Fibroblast of skin of scalp (primary cell): ENCODE data around the gene MAPK1IP1L. TPM values are rescaled to one million over a fixed set of nuclear protein-coding genes. Genes with fewer than 3 reads are reported as not detected.
A peak's percentile ranks its signal among the peaks of the same experiment; 100 is the strongest.
"Not testable (repeated sequence)": the region's sequence is repeated elsewhere in the genome, so short reads cannot be mapped to it uniquely, and the experiment has no call there.

Experiments
- DNase-seq: peaks from one replicate; pipeline ENCODE4 v3.0.0-alpha.2; 2013
- polyA plus RNA-seq, 2 experiments: library from polyadenylated mRNA; unstranded; fragments of 120-200 nt; gene quantifications; one replicate each; pipeline ENCODE4 v1.2.1, GENCODE V29; 2013; ENCODE audit not compliant: insufficient read length in 2 of 2

MAPK1IP1L gene
- polyA plus RNA-seq (2013, experiment 1 of 2; ENCODE audit: insufficient read length), result 86.7 TPM
- 96.7 TPM for polyA plus RNA-seq (2013, experiment 2 of 2; ENCODE audit: insufficient read length)

- peak; percentile 92 for DNase-seq
These were observed at the start of gene MAPK1IP1L for GRCh38 chr14:55051423-55052268. Gene MAPK1IP1L, plus strand, starts transcription at chr14:55051647. Its CDS starts 10,037 bp downstream, at chr14:55061684.

DNA sequence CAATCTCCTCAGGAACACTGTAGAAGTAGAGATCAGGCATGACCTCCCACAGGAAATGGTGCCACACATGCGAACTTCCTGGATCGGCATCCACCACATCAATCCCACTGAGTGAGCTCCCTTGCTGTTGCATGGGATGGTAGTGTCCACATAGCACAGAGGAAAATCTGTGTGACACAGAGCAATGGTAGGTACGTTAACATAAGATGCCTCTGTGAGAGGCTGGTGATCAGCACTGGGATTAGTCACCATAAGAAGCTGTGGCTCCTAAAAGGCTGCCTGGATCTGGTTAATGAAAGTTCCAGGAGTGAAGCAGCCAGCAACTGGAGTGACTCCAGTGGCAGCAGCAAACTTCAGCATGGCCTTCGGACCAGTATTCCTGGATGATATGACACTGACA lies 46.4 kb upstream of the MAPK1IP1L start:
- DNase-seq, result no peak

- DNase-seq, result no peak
These were observed 36.4 kb upstream of the MAPK1IP1L start for GRCh38 chr14:55015006-55015405.

DNA sequence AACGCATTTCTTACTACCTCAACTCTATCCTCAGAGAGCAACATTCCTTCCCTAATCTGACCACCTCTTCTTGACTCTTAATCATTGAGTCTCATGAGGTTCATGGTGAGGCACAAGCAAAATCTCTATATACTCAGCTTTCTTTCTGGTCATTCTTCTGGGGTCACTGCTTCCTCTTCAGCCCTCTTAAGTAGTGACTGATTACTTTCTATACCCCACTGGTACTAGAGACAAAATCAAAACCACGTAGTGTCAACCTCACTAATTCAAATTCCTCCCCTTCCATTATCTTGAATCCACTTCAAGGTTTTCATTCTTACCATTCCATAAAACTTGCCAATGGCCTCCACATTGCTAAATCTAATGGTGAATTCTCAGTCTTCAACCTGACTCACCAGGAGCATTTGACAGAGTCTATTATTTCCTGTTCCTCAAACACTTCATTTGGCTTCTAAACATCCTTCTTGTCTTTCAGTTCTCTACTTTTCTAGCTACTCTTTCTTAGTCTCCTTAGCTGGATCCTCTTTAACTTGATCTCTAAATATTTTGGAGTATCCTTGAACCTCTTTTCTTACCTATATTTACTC lies 31.4 kb upstream of the MAPK1IP1L start:
- DNase-seq, result no peak

DNA sequence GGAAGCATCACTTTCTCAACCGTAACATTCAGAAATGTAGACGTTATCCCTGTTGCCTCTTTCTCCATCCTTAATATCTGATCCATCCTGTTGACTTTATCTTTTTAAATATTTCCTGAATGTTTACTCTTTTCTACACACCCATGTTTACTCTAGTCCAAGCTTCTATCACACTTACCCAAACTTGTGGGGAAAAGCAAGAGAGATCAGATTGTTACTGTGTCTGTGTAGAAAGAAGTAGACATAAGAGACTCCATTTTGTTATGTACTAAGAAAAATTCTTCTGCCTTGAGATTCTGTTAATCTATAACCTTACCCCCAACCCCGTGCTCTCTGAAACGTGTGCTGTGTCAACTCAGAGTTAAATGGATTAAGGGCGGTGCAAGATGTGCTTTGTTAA lies 27.1 kb upstream of the MAPK1IP1L start:
- not testable (repeated sequence) for DNase-seq

GRCh38 chr14:55025948-55026347 lies 25.5 kb upstream of the MAPK1IP1L start:
- DNase-seq, result no peak

DNA sequence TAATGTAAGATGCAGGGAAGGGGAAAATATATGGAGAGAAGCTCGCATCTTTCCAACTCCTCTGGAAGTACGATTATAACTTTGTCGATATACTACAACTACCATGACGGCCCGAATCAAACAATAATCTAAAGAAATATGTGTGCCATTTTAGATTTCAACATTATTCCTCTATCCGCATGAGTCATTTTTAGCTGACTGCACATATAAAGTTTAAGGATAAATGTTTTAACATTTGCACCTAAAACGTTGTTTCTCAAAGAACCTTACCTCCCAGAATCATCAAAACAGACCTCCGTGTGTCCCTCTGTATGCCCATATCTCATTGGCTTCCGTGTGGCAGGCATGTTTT lies 25.0 kb upstream of the MAPK1IP1L start:
- no peak for DNase-seq

- peak; percentile 94 for DNase-seq
These were observed 24.5 kb upstream of the MAPK1IP1L start, which contains the start of the genes SOCS4 and WDHD1 for GRCh38 chr14:55026793-55027561. Gene SOCS4, plus strand, starts transcription at chr14:55027236. Its CDS starts 15,806 bp downstream, at chr14:55043042. Gene WDHD1, minus strand, starts transcription at chr14:55027099. Its CDS starts 312 bp downstream, at chr14:55026787.

GRCh38 chr14:55028066-55028465 lies 23.4 kb upstream of the MAPK1IP1L start:
- DNase-seq, result no peak

DNA sequence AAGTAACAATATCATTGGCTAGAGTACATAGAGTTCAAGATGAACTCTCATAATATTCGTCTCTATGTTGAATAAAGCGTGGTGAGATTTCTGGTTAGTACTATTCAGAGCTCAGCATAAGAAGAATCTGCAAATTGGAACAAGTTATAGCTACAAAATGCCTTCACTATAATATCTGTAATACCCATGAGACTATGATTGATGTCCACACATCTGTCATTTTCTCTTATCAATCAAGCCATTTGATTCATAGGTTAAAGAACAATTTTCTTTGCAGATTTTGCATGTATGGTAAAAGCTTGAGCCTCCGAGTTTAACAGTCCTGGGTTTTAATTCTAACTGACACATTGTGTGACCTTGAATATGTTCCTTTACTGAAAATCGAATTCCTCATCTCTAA lies 23.0 kb upstream of the MAPK1IP1L start:
- no peak for DNase-seq

GRCh38 chr14:55031190-55031589 lies 20.3 kb upstream of the MAPK1IP1L start:
- no peak for DNase-seq

DNA sequence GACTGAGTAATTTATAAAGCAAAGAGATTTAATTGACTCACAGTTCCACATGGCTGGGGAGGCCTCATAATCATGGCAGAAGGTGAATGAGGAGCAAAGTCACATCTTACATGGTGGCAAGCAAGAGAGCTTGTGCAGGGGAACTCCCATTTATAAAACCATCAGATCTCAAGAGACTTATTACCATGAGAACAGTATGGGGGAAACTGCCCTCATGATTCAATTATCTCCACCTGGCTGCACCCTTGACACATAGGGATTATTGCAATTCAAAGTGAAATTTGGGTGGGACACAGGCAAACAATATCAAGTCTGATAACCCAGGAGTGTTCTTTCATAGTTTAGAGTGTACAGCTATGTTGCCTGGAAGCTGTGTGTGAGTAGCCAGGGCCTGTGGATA lies 13.5 kb upstream of the MAPK1IP1L start:
- not testable (repeated sequence) for DNase-seq

GRCh38 chr14:55038708-55039107 lies 12.7 kb upstream of the MAPK1IP1L start:
- no peak for DNase-seq

DNA sequence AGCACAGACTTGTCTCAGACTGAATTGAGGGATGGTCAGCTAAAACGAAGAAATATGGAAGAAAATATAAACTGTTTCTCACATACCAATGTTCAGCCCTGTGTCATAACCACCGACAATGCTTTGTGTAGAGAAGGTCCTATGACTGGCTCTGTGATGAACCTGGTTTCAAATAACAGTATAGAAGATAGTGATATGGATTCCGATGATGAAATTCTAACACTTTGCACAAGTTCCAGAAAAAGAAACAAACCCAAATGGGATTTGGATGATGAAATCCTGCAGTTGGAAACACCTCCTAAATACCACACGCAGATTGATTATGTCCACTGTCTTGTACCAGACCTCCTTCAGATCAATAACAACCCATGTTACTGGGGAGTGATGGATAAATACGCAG lies 7.9 kb upstream of the MAPK1IP1L start:
- no peak for DNase-seq

DNA sequence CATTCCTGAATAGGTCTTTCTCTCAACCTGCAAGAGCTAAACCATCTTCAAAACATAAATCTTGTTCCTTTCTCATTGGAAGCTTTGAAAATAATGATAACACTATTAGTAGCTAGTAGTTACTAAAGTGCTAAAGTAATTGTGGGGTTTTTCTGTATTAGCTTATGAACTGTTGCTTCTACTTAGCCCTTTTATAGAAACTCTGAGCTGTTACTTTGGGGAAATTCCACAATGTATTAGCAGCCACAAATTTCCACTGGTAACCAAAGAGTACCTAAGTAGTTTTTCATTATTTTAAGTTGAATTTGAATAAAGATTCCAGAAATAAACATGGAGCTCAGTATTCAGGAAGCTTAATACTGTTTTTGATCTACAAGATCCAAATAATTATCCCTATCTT lies 6.4 kb upstream of the MAPK1IP1L start:
- DNase-seq, result no peak

DNA sequence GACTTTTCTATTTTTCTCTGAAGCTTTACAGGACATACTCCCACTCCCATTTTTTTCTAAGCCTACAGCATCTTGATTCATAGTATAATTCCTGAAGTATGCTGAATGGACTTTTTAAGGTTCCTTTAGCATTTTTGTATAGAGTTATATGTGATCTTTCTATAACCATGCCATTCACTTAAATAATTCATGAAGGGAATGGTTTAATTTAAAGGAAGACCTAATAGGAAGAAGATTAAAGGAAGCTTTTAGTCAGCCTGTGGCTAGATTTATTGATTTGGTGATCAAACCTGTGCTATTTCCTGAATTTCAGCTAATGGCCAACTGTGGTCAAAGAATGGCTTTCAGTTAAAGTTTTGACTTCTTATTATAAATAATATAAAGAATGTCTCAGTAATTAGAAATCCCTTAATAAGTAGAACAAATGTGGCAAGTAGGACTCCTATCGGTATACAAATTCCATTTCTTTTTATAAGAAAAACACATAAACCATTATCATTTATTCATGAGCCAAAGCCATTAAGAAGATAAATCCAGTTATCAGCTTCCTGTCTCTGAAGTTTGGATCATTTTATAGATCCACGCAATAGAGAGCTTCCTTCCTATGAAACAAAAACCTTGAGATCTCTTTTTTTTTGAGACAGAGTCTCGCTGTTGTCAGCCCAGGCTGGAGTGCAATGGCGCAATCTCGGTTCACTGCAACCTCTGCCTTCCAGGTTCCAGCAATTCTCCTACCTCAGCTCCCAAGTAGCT lies 4.0 kb upstream of the MAPK1IP1L start:
- DNase-seq, result no peak

DNA sequence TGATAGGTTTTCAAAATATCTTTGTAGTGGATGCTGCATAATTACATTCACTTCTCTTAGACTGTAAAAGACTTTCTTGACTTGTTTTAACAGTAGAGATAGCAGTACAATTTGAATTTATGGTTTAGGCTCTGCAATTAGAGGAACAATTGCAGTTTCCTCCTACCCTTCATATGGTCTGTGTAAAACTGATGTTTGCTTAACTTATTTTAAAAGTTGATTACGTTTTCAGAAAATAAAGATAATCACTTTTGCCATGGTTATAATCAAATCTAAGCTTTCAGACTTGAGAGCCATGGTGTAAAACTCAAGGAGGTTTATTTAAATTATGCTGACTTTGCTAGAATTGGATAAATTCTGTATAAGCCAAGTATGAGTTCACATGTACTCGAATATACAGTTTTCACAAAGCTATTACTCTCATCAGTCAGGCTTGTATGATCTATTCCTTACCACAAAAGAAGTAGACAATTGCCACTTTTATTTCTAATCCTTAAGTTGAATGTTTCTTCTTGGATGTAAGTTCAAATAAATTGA lies 2.5 kb upstream of the MAPK1IP1L start:
- no peak for DNase-seq

GRCh38 chr14:55051165-55051422 lies 353 bp upstream of the MAPK1IP1L start:
- DNase-seq, result no peak

- peak; percentile 33 for DNase-seq
These were observed 953 bp downstream of the MAPK1IP1L start for GRCh38 chr14:55052269-55052930.

GRCh38 chr14:55053018-55053417 lies 1.6 kb downstream of the MAPK1IP1L start:
- no peak for DNase-seq

DNA sequence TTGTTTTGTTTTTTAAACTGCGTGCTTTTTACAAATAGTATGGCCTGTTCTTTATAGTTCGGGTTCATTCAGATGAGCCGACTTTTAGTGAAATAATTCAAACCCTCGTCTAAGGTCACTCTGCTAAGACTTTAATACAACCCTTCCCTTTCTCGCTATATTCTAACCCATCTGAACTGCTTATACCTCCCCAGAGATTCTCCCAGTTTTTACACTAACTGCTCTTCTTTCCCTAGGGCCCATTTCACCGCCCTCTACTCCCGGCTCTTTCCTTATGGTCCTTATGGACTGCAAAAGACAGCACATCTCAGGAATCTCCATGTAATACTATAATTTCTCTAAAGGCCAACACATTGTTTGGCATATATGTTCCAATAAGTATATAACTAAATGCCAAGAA lies 2.1 kb downstream of the MAPK1IP1L start:
- no peak for DNase-seq

DNA sequence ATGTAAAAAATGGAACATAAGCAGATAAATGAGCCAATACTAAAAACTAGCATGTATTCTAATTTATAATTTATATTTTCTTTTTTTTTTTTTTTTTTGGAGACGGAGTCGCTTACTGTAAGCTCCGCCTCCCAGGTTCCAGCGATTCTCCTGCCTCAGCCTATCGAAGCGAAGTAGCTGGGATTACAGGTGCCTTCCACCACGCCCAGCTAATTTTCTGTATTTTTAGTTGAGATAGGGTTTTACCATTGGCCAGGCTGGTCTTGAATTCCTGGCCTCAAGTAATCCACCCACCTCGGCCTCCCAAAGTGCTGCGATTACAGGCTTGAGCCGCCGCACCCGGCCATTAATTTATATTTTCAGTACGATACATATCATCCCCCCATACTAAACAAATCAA lies 2.7 kb downstream of the MAPK1IP1L start:
- no peak for DNase-seq
